GM18499 (cell line): Measurements from ENCODE around the gene POU2F2.

ENCODE experiments used
- ATAC-seq: cut with Tn5 transposase; IDR thresholded peaks from one replicate; pipeline ENCODE4 v1.9.1; 2021; ENCODE audit warnings: moderate number of reproducible peaks; ENCODE audit not compliant: insufficient read depth, unreplicated experiment

Gene POU2F2

DNA sequence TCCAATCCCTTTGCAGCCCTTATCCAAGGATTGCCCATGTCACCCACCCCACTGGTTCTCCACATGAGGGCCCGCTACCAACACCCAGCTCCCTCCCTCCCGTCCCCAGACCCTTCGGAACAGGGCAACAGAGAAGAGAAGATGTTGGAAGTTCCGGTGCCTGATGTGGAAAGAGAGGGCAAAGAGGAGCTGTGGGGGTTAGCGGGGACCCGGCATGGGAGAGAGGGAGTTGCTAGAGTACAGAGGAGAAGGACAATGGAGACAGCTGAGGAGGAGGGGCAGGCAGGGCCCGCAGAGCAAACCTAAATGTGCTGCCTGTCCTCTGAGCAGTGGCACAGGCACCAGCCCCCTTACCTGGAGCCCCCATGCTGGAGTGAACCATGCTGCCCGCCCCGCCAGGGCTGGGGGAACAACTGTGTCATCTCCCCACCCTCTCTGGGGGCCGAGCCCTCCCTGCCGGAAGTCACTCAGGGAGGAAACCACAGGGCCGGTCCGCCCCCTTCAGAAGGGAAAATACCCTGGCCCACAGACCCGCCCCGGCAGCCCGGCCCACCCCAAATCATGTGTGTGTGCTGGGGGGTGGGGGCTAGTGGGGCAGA, at the start of gene POU2F2:
POU2F2 (minus strand) TSS at position 417 of the 599 bp plus-strand sequence; CDS start at position 382, 35 bp downstream.
- no peak for ATAC-seq

DNA sequence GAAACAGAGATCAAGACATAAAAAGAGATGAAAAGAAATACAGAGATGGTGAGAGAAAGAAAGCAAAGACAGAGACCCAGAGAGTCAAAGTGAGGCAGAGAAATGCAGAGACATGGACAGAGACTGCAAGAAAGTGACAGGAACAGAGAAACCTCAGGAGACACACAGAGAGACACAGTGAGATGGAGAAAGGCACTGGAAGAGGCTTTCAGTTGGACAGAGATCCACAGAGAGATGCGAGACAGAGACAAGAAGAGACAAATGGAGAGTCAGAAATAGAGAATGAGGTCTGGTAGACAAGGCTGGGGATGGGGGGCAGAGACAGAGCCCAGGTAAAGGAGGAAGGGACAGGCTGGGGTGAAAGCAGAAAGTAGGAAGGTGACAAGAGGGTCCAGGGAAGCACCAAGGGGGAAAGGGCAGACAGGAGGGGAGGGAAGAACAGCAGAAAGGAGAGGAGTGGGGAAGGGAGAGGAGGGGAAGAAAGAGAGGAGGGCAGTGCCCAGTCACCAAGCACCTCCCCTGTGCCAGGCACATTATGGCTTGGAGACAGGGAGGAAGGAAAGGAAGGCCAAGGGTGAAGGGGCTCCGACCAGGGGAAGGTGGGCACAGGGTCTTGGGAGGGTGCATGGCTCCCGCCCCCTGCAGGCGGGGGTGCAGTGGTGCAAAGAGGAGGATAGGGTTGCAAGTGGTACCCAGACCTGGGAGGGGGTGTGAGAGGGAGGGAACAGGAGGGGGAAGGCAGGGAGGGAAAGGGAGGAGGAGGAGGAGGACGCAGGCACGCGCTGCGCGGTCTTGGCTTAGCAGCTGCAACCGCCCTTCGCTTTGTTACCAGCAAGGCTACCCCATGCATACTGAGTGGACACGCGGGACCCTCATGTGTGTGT, 46.8 kb upstream of the POU2F2 start:
- no peak for ATAC-seq

DNA sequence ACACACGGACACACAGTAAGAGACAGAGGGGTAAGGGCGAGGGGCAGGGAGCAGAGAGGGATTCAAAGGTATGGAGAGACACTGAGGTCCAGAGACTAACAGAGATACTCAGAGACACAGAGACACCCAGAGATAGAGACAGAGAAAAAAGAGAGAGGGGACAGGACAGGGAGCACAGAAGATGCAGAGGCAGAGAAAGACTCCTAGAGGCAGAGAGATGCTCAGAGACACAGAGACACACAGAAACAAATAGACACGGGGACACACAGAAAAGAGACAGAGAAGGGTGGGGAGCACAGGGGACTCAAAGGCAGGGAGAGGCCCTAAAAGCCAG, 45.4 kb upstream of the POU2F2 start:
- no peak for ATAC-seq

DNA sequence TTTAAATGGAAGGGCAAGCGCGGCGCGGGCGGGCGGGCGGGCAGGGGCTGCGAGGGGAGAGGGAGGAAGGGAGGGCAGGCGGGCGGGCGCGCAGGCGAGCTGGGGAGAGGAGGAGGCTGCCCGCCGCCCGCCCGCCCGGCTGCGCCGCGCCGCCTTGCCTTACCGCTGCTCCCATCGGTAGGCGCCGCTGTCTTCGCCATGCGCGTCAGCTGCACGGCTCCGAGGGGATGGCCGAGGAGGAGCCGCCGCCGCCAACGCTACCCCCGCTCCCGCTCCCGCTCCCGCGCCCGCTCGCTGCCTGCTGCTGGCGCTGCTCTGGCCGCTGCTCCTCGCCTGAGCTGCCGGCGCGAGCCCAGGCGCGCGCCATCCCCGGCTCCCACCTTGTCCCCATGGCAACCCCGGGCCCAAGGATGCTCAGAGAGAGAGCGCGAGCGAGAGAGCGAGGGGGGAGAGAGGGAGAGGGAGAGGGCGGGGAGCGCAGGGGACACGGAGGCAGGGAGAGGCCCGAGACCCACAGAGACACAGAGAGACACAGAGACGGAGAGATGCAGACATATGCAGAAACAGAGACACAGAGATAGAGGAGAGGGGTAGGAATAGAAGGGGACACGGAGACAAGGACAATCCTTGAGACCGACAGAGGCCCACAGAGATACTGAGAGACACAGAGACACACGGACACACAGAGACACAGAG, 44.9 kb upstream of the POU2F2 start:
- no peak for ATAC-seq

DNA sequence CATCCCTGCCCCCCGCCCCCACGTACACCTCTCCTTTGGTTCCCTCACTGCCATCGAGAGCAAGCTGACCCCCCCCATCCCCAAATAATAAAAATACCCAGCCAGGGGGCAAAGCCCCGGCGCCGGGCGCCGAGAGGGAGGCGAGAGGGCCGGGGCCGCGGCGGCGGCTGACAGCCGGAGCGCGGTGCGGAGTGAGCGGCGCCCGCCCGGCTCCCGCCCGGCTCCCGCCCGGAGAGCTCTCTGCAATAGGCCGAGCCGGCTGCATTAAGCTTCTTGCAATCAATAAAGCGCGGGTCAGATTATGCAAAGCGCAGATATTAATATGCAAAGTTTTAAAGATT, 44.4 kb upstream of the POU2F2 start:
- ATAC-seq = no peak

DNA sequence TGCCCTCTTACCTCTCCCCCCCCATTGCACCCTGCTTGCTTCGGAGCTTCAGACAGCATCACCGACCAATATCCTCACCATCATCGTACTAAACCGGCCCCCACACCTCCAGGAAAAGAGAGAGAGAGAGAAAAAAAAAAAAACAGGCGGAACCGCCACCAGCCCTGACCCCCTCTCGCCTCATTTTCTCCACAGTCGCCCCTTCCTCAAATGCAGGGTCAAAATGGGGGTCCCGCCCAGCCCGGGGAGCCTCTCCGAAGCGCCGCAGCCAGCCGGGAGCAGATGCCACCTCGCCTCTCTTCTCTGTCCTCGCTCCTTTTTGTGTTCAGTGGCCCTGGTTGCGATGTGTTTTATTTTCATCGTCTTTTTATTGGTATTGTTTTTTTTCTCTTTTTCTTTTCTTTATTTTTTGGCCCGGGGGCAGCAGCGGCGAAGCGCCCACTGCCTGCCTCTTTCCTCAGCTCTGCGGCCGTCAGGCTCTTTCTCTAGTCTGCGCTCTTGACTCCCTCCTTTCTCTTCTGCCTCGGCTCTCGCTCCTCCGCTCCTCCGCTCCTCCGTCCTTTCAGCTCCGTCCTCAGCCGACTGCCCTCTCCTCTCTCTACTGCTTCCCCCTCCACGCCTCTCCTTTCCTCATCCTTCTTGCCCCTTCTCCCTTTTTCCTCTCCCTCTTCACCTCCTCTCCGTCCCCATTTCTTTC, 43.9 kb upstream of the POU2F2 start:
- ATAC-seq = no peak

DNA sequence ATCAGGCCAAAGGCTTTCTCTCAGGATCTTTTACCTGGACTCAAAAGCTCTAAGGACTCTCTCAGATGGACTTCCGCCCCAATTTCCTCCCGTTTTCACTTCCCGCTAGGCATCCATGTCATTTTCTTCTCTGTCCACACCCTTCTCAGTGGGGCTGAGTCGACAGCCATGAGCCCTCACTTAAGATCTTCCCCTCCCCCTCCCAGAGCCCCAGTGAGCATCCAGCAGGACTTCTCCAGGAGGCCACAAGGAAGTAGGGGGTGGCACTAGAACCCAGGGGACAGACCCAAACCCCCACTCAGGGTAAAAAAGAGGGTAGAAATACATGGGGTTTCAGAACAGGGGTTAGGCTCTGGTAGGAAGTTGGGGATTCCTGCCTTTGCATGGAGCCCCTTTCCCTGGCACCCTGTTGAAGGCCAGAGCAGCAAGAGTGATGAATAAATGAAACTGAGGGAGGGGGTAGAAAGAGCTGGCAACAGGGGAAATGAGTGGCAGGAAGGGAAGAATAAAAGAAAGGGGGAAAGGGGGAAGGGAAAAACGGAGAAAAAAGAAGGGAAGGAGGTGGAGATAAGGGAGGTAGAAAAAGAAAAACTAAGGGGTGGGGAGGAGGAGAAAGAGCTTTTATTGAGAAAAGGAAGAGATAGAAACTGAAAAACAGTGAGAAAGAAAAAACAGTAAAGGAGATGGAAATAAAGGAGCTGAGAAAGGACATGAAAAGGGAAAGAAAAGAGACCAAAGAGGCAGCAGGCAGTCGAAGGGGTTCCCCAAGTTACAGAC, 42.9 kb upstream of the POU2F2 start:
- ATAC-seq = no peak

DNA sequence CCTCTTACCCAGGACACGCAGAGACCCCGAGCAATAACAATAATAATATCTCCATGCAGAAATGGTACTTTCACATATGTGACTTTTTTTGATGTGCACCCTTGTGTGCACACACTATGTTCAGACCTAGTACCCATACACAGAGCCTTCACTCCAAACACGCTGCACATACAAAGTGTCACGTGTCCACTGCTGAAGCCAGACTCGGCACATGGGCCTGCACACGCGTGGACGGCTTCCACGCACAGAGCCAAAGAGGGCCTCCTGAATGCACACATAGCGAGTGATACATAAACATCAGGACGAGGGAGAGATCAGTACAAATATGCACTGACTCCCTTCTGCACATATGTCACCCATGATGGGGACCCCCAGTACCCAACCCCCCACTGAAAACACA, 41.9 kb upstream of the POU2F2 start:
- ATAC-seq = no peak

DNA sequence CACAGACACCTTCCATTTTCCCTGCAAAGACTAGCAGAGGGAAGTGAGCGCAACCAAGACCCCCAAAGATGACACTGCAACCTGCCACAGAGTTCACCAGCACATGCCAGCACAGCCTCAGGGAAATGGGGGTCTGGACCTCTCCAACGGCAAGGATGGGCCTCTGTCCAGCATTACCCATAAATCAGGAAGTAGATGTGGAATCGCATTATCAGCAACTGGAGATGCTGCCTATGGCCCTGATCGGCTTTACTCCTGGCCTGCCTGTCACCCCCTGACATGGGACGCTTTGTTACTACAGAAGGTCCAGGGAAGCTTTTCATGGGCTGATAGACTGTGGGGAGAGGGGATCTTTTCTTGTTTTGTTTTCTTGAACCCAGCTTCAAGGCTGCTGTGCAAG, 41.4 kb upstream of the POU2F2 start:
- ATAC-seq = no peak

DNA sequence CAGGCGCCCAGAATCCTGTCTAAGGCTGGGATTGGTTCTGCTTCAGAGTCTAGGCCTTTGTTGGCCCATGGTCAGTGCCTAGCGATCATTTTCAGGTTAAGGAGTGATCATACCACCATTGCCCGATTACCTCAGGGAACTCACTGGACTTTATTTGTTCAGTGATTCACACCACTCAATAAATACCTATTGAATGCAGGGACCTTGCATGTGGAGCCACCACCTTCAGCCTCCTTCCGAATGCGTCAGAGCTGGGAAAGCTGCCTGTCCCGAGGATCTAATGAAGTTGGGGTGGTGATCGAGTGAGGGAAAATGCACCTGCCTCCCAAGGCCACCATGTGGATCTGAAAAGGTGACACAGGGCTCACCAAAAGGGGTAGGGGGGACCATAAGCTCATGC, 40.0 kb upstream of the POU2F2 start:
- no peak for ATAC-seq

DNA sequence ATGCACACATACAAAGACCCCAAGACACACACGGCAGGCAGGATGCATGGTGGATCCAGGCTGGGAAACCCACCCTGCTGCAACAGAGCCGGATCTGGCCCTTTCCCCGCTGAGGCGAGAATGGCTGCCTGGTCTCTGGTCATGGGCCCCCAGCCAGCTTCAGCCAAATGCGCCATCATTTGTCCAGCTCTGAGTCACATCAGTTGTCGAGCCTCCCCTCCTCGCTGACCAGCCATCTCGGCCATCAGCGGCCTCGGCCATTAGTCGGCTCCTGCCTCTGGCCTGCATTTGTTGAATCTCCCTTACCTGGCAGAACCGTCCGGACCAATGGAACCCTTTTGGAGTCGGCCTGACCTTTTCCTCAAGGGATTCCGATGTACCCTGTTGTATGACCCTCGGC, 38.5 kb upstream of the POU2F2 start:
- ATAC-seq = no peak

DNA sequence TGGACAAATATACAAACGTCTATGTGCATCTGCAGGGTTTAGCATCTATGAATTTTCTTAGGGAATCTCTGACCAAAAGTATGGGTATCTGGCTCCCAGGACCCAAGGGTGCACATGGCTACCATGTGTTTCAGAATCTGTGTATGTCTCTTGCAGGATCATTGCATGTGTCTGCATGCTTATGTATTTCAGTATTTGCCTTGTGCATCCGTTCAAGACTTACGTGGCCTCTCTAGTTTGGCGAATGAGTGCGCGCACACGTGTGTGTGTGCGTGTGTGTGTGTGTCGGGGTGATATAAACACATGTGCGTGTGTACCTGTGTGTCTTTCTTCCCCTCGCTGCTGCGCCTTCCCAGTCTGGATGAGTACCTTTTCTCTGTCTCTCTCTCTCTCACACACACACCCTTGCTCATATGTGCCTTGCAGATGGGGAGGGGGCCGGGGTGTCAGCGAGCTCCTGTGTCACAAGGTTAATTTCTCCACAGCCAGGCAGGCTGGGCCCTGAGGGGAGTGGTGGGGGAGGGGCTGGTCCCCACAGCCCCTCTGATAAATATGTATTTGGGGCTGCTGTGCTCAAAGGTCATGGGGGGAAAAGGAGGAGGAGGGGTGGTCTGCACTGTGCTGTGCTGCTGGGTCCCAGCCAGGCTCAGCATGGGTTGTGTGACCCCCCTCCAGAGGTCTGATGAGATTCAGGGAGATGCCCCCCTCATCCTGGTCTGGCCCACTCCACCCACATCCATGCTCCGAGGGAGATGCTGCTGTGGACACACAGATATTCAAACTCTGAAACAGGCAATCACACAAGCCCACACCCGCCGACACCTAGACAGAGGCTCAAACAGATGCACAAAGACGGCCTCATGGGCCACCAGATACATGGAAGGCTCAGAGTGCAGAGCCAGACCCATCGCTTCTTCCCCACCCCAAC, 37.5 kb upstream of the POU2F2 start:
- no peak for ATAC-seq

DNA sequence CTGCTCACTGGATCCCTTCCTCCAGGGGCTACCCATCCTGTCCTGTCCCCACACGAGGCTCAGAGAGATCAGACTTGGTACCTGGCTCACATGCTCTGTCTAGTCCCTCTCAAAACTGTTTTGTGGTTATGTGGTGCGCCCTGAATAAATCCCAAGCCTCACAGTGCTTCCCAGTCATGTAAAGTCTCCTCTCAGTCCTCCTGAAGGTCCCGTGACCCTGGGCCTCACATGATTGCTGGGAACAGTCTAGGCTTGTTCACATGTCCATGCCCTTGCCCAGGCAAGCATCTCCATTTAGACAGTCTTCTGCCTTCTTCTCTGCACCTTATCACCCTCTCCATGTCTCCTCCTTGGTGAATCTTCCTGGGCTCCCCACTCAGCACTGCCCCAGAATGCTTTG, 36.0 kb upstream of the POU2F2 start:
- ATAC-seq = no peak

DNA sequence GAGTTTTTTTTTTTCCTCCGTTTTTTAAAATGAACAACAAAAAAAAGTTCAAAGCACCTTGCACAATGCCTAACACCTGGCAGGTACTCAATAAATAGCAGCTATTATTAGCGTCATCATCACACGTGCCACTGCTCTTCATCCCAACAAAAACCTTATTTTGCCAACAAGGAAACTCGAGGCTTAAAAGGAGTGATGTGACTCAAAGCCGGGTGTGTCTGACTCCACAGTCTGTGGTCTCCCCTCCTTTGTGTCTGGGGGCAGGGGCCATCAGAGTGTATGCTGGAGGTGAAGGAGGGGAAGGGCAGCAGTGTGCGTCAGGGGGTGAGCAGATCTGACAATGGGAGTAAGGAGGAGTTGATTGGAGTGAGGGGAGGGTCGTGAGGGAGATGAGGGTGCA, 34.1 kb upstream of the POU2F2 start:
- ATAC-seq = no peak

DNA sequence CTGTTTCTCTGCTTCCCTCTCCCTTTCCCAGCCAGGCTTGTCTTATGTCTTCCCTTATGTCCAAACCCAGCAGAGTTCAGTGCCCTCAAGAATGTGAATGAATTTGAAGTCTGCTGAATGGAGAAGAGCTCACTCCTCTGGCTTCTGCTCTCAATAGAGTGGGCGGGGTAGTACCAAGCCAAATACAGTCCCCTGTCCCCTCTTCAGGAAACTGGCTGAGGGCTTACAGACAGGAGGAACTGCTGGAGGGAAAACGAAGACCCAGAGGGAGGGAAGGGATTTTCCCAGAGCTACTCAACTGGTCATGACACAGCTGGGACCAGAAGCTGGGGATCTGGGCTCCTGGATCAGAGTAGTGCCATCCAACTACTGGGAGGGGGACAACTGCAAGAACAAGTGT, 32.9 kb upstream of the POU2F2 start:
- no peak for ATAC-seq

DNA sequence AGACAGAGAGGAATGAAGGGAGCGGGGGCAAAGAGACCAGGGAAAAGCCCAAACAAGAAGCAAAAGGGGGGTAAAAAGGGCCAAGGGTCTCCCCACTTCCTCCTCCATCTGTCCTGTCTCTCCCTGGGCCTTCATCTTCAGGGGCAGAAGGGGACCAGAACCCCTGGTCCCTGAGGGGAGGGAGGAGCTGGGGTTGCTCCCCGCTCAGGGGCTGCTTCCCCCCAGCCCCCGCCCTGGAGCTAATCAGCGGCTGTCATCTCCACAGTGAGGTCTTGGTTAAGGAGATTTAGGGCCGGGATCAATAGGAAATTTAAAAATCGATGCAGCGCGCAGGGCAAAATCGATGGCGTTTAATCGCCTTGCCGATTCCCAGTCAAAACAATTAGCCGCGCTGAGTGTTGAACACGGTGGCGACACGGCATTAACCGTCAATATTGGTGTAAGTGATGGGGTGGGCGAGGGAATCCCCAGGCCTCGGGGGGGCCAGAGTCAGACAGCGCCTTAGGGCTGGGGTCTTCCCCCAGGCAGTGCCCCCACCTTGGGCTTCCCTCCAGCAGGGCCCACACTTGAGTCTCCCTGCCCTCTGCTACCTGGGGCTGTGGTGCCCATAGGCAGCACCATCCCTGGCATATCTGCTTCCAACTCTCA, 29.5 kb upstream of the POU2F2 start:
- ATAC-seq = no peak

DNA sequence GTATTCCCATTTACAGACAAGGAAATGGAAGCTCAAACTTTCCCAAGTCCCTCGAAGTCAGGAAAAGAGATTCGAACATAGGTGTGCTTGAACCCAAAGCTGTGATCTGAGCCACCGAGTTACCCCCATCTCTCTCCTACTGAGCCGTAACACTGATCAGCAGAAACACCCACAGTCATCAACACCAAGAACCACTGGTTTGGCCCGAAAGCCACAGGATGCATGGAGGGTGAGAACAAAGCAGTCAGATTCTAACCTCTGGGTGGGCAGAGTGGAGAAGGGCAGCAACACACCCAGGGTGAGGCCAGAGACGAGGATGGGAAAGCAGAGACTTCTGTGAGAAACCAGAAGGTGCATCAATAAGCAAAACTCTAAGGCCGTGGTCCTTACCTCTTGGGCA, 27.7 kb upstream of the POU2F2 start:
- ATAC-seq = no peak

DNA sequence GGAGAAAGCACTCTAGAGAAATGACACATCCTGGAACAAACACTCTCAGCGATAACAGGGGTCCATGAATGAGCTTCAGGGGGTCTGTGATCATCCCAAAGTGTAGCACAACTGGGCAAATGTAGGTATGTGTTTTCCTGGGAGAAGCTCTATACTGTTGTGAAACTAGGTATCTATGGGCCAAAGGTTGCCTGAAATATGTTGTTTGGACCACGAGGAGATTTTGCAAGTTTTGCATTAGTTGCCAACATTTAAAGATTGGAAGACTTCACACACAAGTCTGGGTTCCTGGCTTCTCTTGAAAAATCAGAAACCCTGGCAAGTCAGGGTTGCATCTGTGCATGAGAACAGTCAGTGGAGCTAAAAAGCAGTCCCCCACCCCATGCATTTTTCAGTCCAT, 26.7 kb upstream of the POU2F2 start:
- ATAC-seq = no peak

DNA sequence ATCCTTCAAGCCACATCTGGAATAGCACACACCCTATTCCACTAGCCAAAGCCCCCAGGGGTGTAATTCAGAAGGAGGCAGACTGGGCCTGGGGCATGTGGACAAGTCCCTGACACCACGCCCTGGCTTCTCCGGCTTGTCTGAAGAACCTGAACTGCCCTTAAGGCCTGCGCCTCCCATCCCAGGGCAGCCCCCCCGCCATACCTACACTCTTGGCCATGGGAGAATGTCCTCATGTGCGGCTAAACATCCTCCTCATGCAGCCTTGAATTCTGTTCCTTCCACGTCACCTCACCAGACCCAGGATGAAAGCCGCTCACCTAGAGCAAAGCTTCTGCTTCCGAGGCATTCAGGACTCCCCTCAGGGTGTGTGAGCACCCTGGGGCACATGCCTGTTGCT, 24.3 kb upstream of the POU2F2 start:
- no peak for ATAC-seq
